ENCODE data around the gene TEAD1.
A peak's percentile ranks its signal among the peaks of the same experiment; 100 is the strongest.
"Not testable (repeated sequence)": the region's sequence is repeated elsewhere in the genome, so short reads cannot be mapped to it uniquely, and the experiment has no call there.

TEAD1 gene

GRCh38 chr11:12871241-12871640 lies 197.0 kb downstream of the TEAD1 start:
- no peak for DNase-seq

GRCh38 chr11:12871788-12872321 lies 197.6 kb downstream of the TEAD1 start:
- DNase-seq = no peak

GRCh38 chr11:12876340-12876739 lies 202.1 kb downstream of the TEAD1 start:
- DNase-seq = no peak

- DNase-seq = no peak
Measured at GRCh38 chr11:12876988-12877387, 202.8 kb downstream of the TEAD1 start.

GRCh38 chr11:12877508-12877907 lies 203.3 kb downstream of the TEAD1 start:
- DNase-seq = not testable (repeated sequence)

- DNase-seq = no peak
Measured at GRCh38 chr11:12880327-12880726, 206.1 kb downstream of the TEAD1 start.

- DNase-seq = no peak
Measured at GRCh38 chr11:12882670-12883069, 208.4 kb downstream of the TEAD1 start.

GRCh38 chr11:12884751-12885318 lies 210.6 kb downstream of the TEAD1 start:
- DNase-seq = no peak

GRCh38 chr11:12885717-12886239 lies 211.6 kb downstream of the TEAD1 start:
- peak; percentile 40 for DNase-seq

- DNase-seq = no peak
Measured at GRCh38 chr11:12886508-12886907, 212.3 kb downstream of the TEAD1 start.

GRCh38 chr11:12888525-12889158 lies 214.4 kb downstream of the TEAD1 start:
- DNase-seq = peak; percentile 98

GRCh38 chr11:12889243-12889642 lies 215.0 kb downstream of the TEAD1 start:
- DNase-seq = peak; percentile 94

GRCh38 chr11:12890476-12890875 lies 216.3 kb downstream of the TEAD1 start:
- no peak for DNase-seq

- peak; percentile 75 for DNase-seq
Measured at GRCh38 chr11:12893787-12894672, 219.8 kb downstream of the TEAD1 start.

GRCh38 chr11:12897390-12897789 lies 223.2 kb downstream of the TEAD1 start:
- DNase-seq = no peak

- no peak for DNase-seq
Measured at GRCh38 chr11:12897867-12898266, 223.6 kb downstream of the TEAD1 start.

- DNase-seq = peak; percentile 16
Measured at GRCh38 chr11:12900496-12900895, 226.3 kb downstream of the TEAD1 start.

GRCh38 chr11:12901272-12901671 lies 227.1 kb downstream of the TEAD1 start:
- no peak for DNase-seq

GRCh38 chr11:12901874-12902481 lies 227.8 kb downstream of the TEAD1 start:
- DNase-seq = no peak

GRCh38 chr11:12902791-12903486 lies 228.7 kb downstream of the TEAD1 start:
- no peak for DNase-seq

- no peak for DNase-seq
Measured at GRCh38 chr11:12905435-12905834, 231.2 kb downstream of the TEAD1 start.

GRCh38 chr11:12906501-12906900 lies 232.3 kb downstream of the TEAD1 start:
- DNase-seq = no peak
